A549 (cell line): ENCODE measurements around the gene SHC4. TPM values are rescaled to one million over a fixed set of nuclear protein-coding genes. Genes with fewer than 3 reads are reported as not detected.

ENCODE experiments used
- ATAC-seq, 2 experiments: fragments of 200-7000 bp in 1 of 2; fragments of >200 bp in 1 of 2; cut with Nextera tagmentation in 1 of 2; cut with Tn5 transposase in 1 of 2; 3 replicates each; pipeline versions ENCODE4 v1.8.0 to v1.9.1; 2018 to 2020; ENCODE audit warnings: mild to moderate bottlenecking in 1 of 2, moderate library complexity in 1 of 2
- CTCF ChIA-PET: fragments of 300-600 bp; sonication (Branson Sonifier 250); formaldehyde crosslinking; extraction: SDS; loops from one replicate; lab custom pipeline; 2021; ENCODE audit warnings: antibody characterized with exemption, inconsistent platforms; lab: Yijun Ruan, JAX
- POLR2A ChIA-PET: fragments of 350-600 bp; formaldehyde crosslinking; extraction: SDS; loops from one replicate; lab custom pipeline; 2021; ENCODE audit warnings: antibody characterized with exemption, inconsistent platforms; lab: Yijun Ruan, JAX
- DNase-seq, 2 experiments: peaks; one replicate each; pipeline versions ENCODE4 v3.0.0 to v3.0.0-alpha.2; 2011 to 2016; ENCODE audit warnings: low read depth in 1 of 2, low spot score in 1 of 2
- FAIRE-seq: peaks from 2 replicates; lab custom pipeline; 2011; peaks lifted over from hg19 to GRCh38; lab: Jason Lieb, UNC
- H3K27ac ChIP-seq, 2 experiments: fragments of >200 bp; sonication (Bioruptor Twin); formaldehyde crosslinking; 3 replicates each; pipeline ENCODE4 v1.5.1; 2016 to 2017
- H3K4me1 ChIP-seq: fragments of >200 bp; sonication (Bioruptor Twin); formaldehyde crosslinking; 3 replicates; pipeline ENCODE4 v1.6.1; 2016
- H3K4me2 ChIP-seq: fragments of >200 bp; sonication (Bioruptor Twin); formaldehyde crosslinking; 3 replicates; pipeline ENCODE4 v1.6.1; 2016
- H3K4me3 ChIP-seq: fragments of >200 bp; sonication (Bioruptor Twin); formaldehyde crosslinking; 3 replicates; pipeline ENCODE4 v1.5.1; 2016
- H3K9me3 ChIP-seq: fragments of >200 bp; sonication (Bioruptor Twin); formaldehyde crosslinking; 3 replicates; pipeline ENCODE4 v1.6.1; 2016
- BHLHE40 ChIP-seq: IDR thresholded peaks from 2 replicates; pipeline ENCODE4 v1.6.1; 2012; ENCODE audit warnings: low read depth, low read length, inconsistent platforms
- CBX2 ChIP-seq: fragments of 200-600 bp; sonication (generic); IDR thresholded peaks from 2 replicates; pipeline ENCODE4 v1.6.1; 2016; ENCODE audit warnings: low read depth, mild to moderate bottlenecking, borderline replicate concordance
- CEBPB ChIP-seq, 2 experiments: fragments of >200 bp in 1 of 2; sonication (Bioruptor Twin) in 1 of 2; formaldehyde crosslinking in 1 of 2; IDR thresholded peaks; 2 replicates each; pipeline ENCODE4 v1.6.1; 2012 to 2016
- CHD4 ChIP-seq: fragments of 200-600 bp; sonication (generic); IDR thresholded peaks from 2 replicates; pipeline ENCODE4 v1.6.1; 2016; ENCODE audit warnings: antibody characterized with exemption, mild to moderate bottlenecking, borderline replicate concordance
- FOSB ChIP-seq: fragments of 250-450 bp; sonication (Bioruptor Pico); IDR thresholded peaks from 2 replicates; pipeline ENCODE4 v1.5.0; 2020; ENCODE audit warnings: mild to moderate bottlenecking, moderate library complexity
- FOXS1 ChIP-seq: fragments of 250-450 bp; sonication (Bioruptor Pico); IDR thresholded peaks from 2 replicates; pipeline ENCODE4 v1.5.0; 2020; ENCODE audit warnings: mild to moderate bottlenecking, moderate library complexity
- HDAC2 ChIP-seq: fragments of 200-600 bp; sonication (generic); IDR thresholded peaks from 2 replicates; pipeline ENCODE4 v1.6.1; 2016
- HMGXB4 ChIP-seq: fragments of 250-450 bp; sonication (Bioruptor Pico); IDR thresholded peaks from 2 replicates; pipeline ENCODE4 v1.5.0; 2021; ENCODE audit warnings: mild to moderate bottlenecking, moderate library complexity, borderline replicate concordance
- HOXB13 ChIP-seq: fragments of 250-450 bp; sonication (Bioruptor Pico); IDR thresholded peaks from 2 replicates; pipeline ENCODE4 v1.5.0; 2020; ENCODE audit warnings: low read depth, mild to moderate bottlenecking, moderate library complexity
- KDM1A ChIP-seq: fragments of 200-600 bp; sonication (generic); IDR thresholded peaks from 2 replicates; pipeline ENCODE4 v1.6.1; 2016; ENCODE audit warnings: low read depth, mild to moderate bottlenecking
- KDM5A ChIP-seq: fragments of 200-600 bp; sonication (generic); IDR thresholded peaks from 2 replicates; pipeline ENCODE4 v1.6.1; 2016; ENCODE audit warnings: antibody characterized with exemption, mild to moderate bottlenecking
- MAZ ChIP-seq: fragments of 150-350 bp; IDR thresholded peaks from 2 replicates; pipeline ENCODE4 v1.6.1; 2014; ENCODE audit warnings: antibody characterized with exemption, low read depth, low read length, borderline replicate concordance
- MYC ChIP-seq: IDR thresholded peaks from 2 replicates; pipeline ENCODE4 v1.6.1; 2012; ENCODE audit warnings: mild to moderate bottlenecking, inconsistent platforms, low read length, improper control_type of control experiment, borderline replicate concordance
- NR3C1 ChIP-seq: fragments of >200 bp; sonication (Bioruptor Twin); formaldehyde crosslinking; IDR thresholded peaks from 3 replicates; pipeline ENCODE4 v1.6.1; 2017
- RARB ChIP-seq: fragments of 250-450 bp; sonication (Bioruptor Pico); IDR thresholded peaks from 2 replicates; pipeline ENCODE4 v1.8.0; 2021; ENCODE audit warnings: mild to moderate bottlenecking, moderate library complexity
- REST ChIP-seq: fragments of 200-600 bp; sonication (generic); IDR thresholded peaks from 2 replicates; pipeline ENCODE4 v1.6.1; 2016; ENCODE audit warnings: antibody characterized with exemption, mild to moderate bottlenecking, moderate library complexity
- RNF2 ChIP-seq: fragments of 200-600 bp; sonication (generic); IDR thresholded peaks from 2 replicates; pipeline ENCODE4 v1.6.1; 2016; ENCODE audit warnings: low read depth, mild to moderate bottlenecking, antibody characterized with exemption, moderate library complexity, borderline replicate concordance
- SMC3 ChIP-seq: fragments of >200 bp; sonication (Bioruptor Twin); formaldehyde crosslinking; IDR thresholded peaks from 3 replicates; pipeline ENCODE4 v1.6.1; 2018; ENCODE audit warnings: inconsistent platforms
- TFCP2L1 ChIP-seq: fragments of 250-450 bp; sonication (Bioruptor Pico); IDR thresholded peaks from 2 replicates; pipeline ENCODE4 v1.5.0; 2021; ENCODE audit warnings: mild to moderate bottlenecking
- ZFP36 ChIP-seq: fragments of 450-650 bp; IDR thresholded peaks from 2 replicates; pipeline ENCODE4 v1.6.1; 2014; ENCODE audit warnings: borderline replicate concordance; ENCODE audit not compliant: partially characterized antibody
- ZNF302 ChIP-seq: fragments of 250-450 bp; sonication (Bioruptor Pico); IDR thresholded peaks from 2 replicates; pipeline ENCODE4 v1.9.0; 2021; ENCODE audit warnings: inconsistent platforms, mild to moderate bottlenecking, moderate library complexity
- WGBS: methylation state at CpG from one replicate; pipeline ENCODE4 v1.1.6; 2017; ENCODE audit errors: missing lambda C conversion rate; 5-methylcytosine and 5-hydroxymethylcytosine counted together
- polyA plus RNA-seq, 4 experiments: library from polyadenylated mRNA; depleted of rRNA in 3 of 4; stranded (reverse); fragments of >200 nt; fragmentation: RNase III in 1 of 4; extraction: RNeasy Plus Mini Kit Qiagen cat#74134 plus additional on column Dnase treatment in 1 of 4; gene quantifications; 2 replicates in 3 of 4; 3 replicates in 1 of 4; pipeline ENCODE4 v1.2.3, GENCODE V29; 2011 to 2017

SHC4 gene
- polyA plus RNA-seq, 2 of the 4 experiments (the other 2 are of a cell fraction) = 0.08 to 0.16 TPM

GRCh38 chr15:48890375-48890972 is 73.2 kb downstream of the SHC4 start:
- H3K4me2 ChIP-seq = no peak overlapping the region
- WGBS = 66% methylated on average over 10 of the region's 10 CpGs
- peaks cover 11% of the 10 kb centered on the region; the same call in 2 of the 3 replicates for H3K4me1 ChIP-seq
- no peak for DNase-seq
- TF ChIP-seq SMC3 (no peak), REST (no peak), FOXS1 (CRISPR knock-in tag) (no peak), RARB (CRISPR knock-in tag) (no peak)
- TF ChIP-seq, all 56 proteins: peak for 0
- ATAC-seq (no peak), FAIRE-seq (no peak)
- CTCF ChIA-PET = interaction anchor here (1.0 to 2.2 kb wide), 4 partner anchors 11 to 73 kb away, joined by 3 to 7 read pairs (median 4); partner anchors contain the start of gene SHC4
- no peak overlapping the region for H3K27ac ChIP-seq
- H3K4me3 ChIP-seq = no peak overlapping the region
- POLR2A ChIA-PET = no interaction called here
- H3K9me3 ChIP-seq = no peaks in the 10 kb centered on the region

DNA sequence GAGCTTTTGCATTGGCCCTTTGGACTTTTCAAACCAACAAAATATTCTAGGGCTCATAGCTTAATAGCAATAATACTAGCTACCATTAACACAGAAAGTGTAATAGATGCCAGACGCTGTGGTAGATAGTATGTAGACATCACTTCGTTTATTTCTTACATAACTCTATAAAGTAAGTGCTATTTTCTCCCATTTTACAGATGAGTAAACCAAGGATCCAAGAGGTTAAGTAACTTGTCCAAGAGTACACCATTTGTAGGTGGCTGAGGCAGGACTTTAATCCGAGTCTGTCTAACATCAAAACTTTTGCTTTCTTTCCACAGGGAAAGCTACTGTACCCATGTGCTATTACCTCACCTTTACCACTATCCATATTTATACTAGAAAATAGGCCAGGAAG is 73.8 kb downstream of the SHC4 start:
- H3K9me3 ChIP-seq = no peaks in the 10 kb centered on the region
- peaks cover 11% of the 10 kb centered on the region; the same call in 2 of the 3 replicates for H3K4me1 ChIP-seq
- ChIA-PET CTCF (interaction anchor here (1.0 to 2.2 kb wide), 5 partner anchors 10 to 76 kb away, joined by 3 to 7 read pairs (median 3); partner anchors contain the start of gene SHC4), POLR2A (interaction anchor here (1.1 kb wide), 1 partner anchor 12 kb away, joined by 3 read pairs; the partner anchor contains the start of gene EID1)
- no peak overlapping the region for H3K4me2 ChIP-seq
- ATAC-seq (no peak), FAIRE-seq (no peak), DNase-seq (no peak)
- H3K27ac ChIP-seq = no peak overlapping the region
- no peak overlapping the region for H3K4me3 ChIP-seq
- TF ChIP-seq REST (no peak), TFCP2L1 (CRISPR knock-in tag) (no peak), BHLHE40 (no peak)
- WGBS = 74% methylated on average over 3 of the region's 3 CpGs

DNA sequence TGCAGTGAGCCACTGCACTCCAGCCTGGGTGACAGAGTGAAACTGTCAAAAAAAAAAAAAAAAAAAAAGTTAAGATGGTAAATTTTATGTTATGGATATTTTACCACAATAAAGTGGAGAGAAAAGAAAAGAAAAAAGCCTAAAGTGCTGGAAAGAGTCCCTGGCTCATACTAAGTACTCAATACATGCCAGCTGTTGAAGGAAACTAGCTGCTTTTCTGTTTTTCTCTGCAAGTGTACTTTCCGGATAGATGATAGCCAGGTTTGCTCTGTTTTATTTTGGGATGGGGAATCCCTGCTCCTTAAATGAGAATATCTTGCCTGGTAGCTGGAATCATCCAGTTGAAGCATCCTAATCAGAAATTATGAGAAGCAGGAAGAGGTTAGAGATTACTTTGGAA is 74.9 kb downstream of the SHC4 start:
- TF ChIP-seq ZFP36 (no peak), RNF2 (no peak), MAZ (no peak), KDM1A (no peak), MYC (no peak), ZNF302 (no peak), SMC3 (no peak), HOXB13 (CRISPR knock-in tag) (no peak), CBX2 (no peak), CEBPB (IDR thresholded peaks at IDR 0.05) (no peak), HMGXB4 (CRISPR knock-in tag) (no peak), FOSB (no peak), HDAC2 (no peak), NR3C1 (no peak), CHD4 (no peak), KDM5A (no peak)
- Histone ChIP-seq H3K9me3 (no peaks in the 10 kb centered on the region), H3K4me1 (peaks cover 11% of the 10 kb centered on the region; the same call in 2 of the 3 replicates), H3K4me3 (no peak overlapping the region), H3K4me2 (no peak overlapping the region; the same call in 2 of the 3 replicates), H3K27ac (0 out of 6 replicates have a peak overlapping the region, but pooled peaks of 1 of the 2 experiments have one; percentile 24)
- FAIRE-seq = no peak
- no peak for ATAC-seq
- ChIA-PET CTCF (interaction anchor here (0.5 to 2.2 kb wide), 7 partner anchors 9 to 1489 kb away, joined by 3 to 7 read pairs (median 3); partner anchors contain the start of gene SHC4), POLR2A (interaction anchor here (1.1 kb wide), 1 partner anchor 11 kb away, joined by 3 read pairs; the partner anchor contains the start of gene EID1)
- DNase-seq = no peak
- WGBS = 79% methylated on average over 1 of the region's 1 CpG
